Iris pigment epithelial cell (primary cell): Measurements from ENCODE around the gene FBXO22.
"Not testable (repeated sequence)": the region's sequence is repeated elsewhere in the genome, so short reads cannot be mapped to it uniquely, and the experiment has no call there.

Experiments
- DNase-seq: peaks from one replicate; pipeline ENCODE4 v3.0.0-alpha.2; 2011; ENCODE audit warnings: low read depth

The FBXO22 gene

DNA sequence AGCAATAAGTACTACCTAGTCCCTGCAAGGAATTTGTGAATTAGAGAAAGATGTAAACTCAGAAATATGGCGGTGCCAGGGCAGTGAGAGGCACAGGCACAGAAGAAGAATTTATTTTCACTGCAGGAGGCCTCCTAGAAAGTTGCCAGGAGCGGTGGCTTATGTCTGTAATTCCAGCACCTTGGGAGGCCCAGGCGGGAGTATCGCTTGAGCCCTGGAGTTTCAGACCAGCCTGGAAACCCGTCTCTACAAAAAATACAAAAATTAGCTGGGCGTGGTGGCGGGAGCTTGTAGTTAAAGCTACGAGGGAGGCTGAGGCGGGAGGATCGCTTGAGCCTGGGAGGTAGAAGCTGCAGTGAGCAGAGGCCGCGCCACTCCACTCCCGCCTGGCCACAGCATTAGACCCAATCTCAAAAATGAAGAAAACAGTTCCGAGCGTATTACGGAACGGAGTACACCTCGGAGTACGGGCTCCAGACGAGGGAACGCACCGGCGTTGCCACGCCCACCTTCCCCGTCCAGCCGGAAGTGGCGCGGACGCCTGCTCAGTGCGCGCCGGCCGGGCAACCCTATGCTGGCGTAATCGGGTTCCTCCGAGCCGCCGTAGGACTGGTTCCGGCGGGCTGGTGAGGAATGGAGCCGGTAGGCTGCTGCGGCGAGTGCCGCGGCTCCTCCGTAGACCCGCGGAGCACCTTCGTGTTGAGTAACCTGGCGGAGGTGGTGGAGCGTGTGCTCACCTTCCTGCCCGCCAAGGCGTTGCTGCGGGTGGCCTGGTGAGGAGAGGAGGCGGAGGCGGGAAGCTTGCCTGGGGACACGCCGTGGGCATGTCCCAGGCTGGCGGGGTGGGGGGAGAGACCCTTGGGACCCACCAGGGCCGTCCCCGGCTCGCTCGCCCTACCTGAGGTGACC lies at the start of gene FBXO22:
FBXO22 (plus strand) TSS at position 548 of the 909 bp plus-strand sequence; CDS start at position 634, 86 bp downstream.
- DNase-seq: peak; percentile 92

DNA sequence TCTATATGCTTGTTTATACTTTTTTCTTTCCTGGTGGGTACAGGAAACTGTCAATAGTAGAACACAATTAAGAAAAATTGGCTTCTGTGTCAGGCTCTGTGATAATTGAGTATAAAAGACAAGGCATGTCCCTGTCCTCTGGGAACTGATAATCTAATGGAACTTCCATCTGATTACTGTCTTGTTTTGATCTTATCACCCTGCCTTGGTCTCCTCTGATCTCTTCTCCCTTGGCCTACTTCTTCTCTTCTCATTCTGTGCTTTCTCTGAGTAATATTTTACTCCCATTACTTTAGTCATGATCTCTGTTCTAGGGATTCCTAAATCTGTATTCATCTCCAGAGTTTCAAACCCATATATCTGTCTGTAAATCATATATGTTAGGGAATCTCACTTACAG lies 45.8 kb upstream of the FBXO22 start:
- DNase-seq: no peak

DNA sequence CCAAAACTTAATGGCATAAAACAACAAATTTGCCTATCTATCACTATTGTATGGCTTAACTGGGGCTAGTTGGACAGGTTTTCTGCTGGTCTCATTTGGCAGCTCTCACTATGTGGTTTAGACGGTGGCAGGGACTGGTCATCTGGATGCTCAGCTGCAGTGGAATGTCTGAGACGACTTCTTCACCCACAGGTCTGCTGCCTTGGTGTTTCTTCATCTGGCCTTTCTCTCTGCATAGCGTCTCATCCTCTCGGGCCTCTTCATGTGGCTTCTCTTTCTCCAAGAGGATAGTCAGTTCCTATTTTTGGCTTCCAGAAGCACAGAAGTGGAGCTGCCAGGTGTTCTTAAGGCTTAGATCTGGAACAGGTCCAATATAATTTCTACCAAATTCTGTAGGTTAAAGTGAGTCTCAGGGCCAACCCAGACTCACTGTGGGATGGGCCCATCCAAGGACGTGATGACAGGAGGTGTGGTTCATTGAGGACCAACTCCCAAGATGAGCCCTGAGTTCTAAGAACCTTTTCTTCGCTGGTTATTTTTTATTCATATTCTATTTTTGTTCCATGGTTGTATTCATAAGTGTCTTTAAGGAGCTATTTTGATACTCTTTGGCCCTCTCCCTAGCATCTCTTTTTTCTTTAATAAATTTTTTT lies 41.8 kb upstream of the FBXO22 start:
- peak; percentile 38 for DNase-seq

DNA sequence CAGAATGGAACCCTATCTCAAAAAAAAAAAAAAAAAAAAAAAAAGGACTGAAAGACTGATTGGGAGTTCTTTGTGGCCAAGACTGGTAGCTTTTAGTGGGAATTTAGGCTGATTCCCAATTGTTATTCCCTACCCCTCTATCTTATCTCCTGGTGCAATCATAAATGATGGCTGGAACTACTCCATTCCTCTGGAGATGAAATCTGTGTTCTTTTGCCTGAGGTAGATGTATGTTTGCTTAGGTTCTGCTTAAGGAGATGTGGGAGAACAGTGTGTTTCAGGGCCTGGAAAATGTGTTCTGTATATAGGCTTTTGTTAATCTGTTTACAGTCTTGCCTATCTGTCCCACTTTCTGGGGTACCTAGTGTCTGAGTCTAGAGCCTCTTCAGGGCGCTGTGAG lies 40.9 kb upstream of the FBXO22 start:
- no peak for DNase-seq

DNA sequence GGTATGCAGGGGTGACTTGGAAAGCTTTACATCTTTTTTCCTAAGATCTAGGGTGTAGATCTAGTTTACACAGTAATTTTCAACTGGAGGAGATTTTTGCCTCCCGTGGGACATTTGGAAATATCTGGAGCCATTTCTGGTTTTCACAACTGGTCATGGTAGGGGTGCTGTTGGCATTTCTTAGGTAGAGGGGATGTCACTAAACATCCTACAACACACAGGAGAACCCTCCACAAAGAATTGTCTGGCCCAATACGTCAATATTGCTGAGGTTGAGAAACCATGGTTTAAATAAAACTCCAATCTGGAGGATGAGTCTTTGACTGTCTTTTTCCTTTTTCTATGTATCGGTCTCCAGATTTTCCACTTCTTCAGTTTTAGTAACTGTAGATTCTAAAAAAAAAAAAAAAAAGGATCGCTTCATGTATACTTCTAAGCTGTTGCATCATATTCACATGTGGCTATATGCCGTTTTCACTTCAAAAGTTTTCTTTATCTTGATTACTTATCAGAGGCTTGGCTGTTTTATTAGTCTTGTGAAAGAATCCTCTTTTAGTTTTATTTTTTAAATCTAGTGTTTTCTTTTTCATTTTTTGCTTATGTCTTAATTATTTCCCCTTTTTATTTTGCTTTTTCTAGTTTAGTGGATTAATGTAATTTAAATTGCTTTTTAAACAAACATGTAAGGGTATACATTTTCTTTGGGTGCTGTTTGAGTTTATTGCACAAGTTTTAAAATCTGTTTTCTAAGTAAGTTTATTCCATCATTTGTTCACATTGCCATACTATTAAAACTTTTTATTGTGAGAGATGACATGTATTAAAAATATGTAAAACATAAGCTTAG lies 39.2 kb upstream of the FBXO22 start:
- peak; percentile 8 for DNase-seq

DNA sequence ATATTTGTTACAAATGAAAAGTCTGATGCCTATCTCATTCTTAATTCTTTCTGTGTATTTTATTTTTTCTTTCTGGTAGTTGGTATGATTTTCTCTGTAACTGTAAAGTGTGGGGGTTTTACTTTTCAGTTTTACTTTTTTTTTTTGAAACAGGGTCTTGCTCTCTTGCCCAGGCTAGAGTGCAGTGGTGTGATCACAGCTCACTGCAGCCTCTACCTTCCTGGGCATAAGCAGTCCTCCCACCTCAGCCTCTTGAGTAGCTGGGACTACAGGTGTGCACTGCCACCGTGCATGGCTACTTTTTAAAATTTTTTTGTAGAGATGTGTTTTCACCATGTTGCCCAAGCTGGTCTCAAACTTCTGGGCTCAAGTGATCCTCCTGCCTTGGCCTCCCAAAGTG lies 37.6 kb upstream of the FBXO22 start:
- not testable (repeated sequence) for DNase-seq

DNA sequence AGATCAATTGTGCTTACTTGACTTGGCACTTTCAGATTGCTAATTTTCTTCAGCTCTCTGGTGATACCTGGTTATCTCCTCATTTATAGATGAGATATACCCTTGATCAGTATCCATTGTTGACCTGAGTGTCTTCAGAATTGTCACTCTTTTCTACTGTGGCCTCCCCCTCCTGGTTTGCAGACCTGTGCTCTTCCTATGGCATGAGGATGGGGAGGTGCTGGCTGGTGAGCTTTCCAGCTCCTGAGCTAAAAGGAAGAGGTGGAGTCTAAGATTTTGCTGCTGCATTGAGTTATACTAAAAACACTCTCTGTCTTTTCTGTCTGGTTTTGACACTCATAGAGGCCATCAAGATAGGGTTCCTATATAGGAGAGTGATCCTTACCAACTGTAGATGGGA lies 36.8 kb upstream of the FBXO22 start:
- no peak for DNase-seq

DNA sequence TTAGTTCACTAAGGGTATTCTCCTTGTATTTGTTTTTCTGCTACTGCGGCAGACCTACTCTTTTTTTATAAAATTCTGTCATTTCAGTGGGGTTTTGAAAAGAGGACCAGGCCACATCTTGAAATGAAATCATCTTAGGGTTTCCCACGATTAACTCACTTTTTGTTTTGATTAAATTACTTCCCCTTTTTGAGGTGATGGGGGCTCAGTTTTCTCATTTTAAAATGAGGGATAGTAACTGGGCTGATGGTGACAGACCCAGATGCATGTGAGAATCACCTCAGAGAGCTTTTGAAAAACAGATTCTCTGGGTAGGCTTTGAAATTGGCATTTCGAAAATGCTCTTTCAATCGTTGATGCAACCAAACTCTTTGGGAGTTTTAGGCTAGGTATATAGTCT lies 36.2 kb upstream of the FBXO22 start:
- DNase-seq: no peak

DNA sequence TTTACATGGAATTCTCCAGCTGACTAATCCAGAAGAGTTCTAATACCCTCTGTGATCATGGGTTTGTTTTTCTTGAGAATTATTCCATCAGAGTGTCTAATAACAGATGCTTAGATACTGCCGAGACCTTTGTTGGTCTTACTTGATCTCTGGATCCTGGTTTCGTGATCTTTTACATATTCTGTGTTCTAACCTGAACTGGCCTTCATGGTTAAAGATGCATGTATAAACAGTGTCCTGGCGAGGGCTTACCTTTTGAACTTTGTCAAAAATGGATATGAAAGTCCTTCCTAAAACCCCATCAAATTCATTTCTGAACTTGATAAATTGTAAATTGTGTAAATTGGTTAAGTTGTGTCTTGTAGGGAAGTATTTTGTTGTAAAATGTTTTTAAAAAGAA lies 35.7 kb upstream of the FBXO22 start:
- DNase-seq: peak; percentile 36

DNA sequence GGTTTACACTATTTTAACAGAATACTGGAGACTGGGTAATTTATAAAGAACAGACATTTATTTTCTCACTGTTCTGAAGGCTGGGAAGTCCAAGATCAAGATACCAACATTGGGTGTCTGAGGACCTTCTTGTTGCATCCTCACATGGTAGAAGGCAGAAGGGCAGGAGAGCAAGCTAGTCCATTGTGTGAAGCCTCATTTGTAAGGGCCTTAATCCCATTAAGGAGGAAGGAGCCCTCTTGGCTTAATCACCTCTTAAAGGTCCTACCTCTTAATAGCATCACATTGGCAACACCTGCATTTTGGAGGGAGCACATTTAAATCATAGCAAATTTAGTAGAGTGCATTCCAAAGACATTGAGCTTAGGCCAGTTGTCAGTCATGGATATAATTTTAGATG lies 34.2 kb upstream of the FBXO22 start:
- DNase-seq: no peak

DNA sequence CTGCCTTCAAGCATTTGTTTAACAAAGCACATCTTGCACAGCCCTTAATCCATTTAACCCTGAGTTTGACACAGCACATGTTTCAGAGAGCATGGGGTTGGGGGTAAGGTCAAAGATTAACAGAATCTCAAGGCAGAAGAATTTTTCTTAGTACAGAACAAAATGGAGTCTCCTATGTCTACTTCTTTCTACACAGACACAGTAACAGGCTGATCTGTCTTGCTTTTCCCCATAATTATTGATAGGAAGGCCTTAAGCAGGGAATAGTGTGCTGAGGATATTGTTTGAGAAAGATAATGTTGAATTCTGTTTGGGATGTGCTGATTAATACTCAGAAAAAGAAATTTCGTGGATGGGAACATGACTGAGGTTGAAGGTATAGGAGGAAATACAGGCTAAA lies 32.1 kb upstream of the FBXO22 start:
- DNase-seq: not testable (repeated sequence)

DNA sequence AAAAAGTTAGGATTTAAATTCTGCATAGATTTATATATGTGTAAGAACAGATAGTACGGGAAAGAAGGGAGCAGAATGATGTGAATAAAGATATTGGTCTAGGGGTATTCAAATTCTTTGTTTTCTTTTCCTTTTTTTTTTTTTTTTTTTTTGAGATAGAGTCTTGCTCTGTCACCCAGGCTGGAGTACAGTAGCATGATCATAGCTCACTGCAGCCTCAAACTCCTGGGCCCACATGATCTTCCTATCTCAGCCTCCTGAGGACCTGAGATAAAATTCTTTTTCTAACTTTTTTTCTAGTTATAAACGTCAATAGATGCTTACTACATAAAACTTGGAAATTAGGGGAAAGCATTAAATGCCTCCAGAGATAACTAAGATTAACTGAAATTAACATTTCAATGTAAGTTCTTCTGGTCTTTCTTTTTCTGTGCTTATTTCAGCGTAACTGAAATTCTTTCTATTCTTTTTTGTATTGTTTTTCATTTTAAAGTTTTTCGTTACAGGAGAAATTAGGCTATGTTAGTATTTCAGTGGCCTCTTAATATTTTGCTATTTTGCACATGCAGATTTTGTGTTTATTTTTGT lies 31.2 kb upstream of the FBXO22 start:
- no peak for DNase-seq

DNA sequence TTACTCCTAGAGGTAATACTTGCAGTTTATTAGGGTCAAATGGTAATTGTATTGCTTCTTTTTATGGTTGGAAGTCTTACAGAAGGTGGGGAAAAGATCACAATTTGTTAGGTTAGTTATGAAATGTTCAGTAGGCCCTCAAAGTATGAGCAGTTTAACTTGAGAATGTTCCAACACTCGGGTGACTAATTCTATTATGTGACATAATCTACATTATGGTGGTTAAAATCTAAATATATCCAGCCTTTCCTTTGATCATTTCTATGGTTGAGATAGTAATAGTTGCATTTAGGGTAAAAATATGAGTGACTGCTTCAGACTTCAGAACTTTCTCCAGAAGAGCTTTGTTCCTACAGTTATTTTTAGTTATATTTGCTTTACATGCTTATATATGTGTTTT lies 19.6 kb upstream of the FBXO22 start:
- peak; percentile 65 for DNase-seq

DNA sequence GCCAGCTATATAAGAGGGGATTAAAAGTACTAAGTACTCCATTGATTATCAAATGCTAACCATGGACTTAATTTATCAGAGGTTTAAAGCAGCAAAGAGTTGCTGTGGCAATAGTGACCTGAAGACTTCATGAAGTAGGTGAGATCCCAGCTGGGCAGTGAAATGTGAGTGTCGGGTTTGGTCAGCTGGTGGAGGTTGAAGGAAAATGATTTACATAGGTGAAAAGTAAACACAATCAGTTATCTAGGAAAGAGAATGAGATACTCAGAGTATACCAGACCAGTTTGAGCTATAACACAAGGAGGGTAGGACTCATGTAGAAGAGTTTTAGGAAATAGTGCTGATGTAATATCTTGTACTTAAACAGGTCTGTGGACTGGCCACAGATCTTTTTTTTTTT lies 16.5 kb upstream of the FBXO22 start:
- no peak for DNase-seq

DNA sequence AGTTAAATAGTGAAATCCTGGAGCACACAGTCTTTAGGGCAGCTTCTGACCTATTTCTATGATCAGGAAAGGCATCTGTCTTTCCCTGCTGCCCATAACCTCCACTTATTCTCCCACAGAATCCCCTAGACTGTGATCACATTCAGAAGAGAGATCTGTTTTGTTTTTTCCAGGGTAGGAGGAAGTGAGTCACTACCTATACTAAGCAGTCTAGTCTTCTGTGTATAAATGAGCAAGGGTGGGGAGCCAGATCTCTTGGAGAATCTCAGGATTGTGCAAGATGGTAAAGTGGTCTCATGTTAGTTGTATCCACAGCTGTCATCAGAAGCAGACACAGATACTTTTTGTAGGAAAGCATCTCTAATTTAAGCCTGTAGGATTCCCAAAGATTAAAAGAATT lies 11.8 kb upstream of the FBXO22 start:
- DNase-seq: peak; percentile 97

DNA sequence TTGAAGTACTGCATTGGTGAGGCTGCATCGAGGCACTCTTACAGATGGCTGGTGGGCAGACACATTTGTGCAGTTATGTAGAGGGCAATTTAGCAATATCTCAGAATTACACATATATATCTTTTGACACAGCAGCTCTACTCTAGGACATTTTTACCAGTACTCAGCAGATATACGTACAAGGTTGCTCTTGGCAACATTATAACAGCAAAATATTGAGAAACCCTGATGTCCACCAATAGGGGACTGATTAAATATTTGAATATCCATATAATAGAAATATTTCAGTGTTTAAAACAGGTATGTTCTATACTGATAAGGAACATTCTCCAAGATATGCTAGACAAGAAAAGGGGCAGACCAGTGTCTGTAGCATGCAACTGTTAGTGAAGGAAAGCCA lies 7.9 kb upstream of the FBXO22 start:
- DNase-seq: no peak

DNA sequence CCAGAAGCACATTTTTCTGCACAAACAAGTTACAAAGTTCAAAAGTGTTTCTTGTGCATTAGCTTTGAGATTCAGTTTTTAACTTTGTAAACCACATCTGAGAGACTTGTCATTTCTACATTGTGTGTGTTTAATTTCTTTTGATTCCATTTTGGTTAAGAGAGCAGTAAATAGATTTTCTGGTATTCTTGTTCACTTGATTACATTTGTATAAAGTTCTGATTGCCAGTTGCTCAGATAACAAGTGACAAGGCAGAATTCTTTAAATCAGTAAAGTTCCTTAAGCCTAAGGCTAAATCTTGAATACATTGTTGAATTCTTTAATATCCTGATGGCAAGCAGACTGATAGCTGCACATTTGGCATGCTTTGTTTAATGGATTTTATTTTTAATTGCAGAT lies 3.1 kb upstream of the FBXO22 start:
- no peak for DNase-seq

DNA sequence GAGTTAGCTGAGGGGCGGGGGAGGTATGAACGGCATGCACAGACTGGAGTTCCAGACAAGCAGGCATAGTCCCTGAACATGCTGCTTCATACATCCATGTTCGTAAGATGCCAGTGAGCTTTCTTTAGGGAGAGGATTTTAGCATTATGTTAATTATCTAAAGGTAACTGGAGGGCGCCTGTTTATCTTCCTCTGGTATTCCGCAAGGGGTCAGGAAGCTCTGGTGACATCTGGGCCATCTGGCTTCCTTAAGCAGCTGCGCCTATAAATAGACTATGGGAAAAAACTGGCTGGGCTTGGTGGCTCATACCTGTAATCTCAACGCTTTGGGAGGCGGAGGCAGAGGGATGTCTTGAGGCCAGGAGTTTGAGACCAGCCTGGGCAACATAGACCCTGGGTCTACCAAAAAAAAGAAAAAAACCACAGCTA lies 1.5 kb upstream of the FBXO22 start:
- DNase-seq: no peak

DNA sequence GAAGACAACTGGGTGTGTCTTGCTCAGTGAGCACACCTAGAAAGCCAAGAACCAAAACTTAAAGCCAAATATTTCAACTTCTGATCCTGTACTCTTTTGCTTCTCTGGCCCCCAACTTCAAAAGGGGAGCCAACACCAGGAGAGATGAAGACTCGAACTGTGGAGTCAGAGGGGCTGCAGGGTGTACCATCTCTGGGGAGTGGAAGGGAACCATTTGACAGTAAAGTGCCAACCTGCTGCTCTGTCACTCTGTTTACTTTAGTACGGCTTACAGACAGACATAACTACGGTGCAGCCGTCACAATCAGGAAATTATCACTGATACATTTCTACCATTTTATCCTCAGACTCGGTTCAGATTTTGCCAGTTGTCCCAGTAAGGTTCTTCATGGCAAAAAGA lies 1.6 kb downstream of the FBXO22 start:
- no peak for DNase-seq

DNA sequence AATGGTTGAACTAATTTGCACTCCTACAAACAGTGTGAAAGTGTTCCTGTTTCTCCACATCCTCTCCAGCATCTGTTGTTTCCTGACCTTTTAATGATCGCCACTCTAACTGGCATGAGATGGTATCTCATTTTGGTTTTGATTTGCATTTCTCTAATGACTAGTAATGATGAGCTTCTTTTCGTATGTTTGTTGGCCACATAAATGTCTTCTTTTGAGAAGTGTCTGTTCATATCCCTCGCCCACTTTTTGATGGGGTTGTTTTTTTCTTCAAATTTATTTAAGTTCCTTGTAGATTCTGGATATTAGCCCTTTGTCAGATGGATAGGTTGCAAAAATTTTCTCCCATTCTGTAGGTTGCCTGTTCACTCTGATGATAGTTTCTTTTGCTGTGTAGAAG lies 6.7 kb downstream of the FBXO22 start:
- DNase-seq: not testable (repeated sequence)

DNA sequence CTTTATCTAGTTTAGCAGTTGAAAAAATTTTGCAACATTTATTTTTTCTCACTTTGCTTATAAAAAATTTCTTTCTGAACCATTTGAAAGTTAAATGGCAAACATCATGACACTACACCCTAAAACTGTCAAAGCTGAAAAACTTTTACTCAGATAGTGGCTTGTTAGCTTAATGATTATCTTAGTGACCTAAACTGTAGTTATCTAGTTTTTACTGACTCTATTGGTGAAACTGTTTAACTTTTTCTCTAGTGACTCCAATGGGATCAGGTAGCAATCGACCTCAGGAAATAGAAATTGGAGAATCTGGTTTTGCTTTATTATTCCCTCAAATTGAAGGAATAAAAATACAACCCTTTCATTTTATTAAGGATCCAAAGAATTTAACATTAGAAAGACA lies 13.3 kb downstream of the FBXO22 start:
- DNase-seq: no peak

DNA sequence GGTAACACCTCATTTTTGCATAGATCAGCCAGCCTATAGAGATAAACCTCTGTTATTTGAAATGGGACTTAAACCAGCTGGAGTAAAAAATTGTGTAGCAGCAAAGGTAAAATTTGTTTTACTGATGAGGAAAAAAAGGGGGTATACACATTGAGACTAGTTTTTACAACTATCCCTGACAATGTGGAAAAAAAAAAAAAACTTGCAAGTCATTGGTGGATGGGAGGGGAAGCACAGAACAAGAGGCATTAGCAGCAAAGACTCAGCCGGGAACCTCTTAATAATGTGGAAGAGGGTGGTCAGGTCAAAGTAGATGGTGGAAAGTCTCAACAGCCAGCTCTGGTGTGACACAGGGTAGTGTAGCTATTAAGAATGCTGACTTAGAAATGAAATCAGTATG lies 14.5 kb downstream of the FBXO22 start:
- no peak for DNase-seq
